Activated naive CD8-positive, alpha-beta T cell treated with anti-CD3 and anti-CD28 coated beads, Interleukin-2, amount 50 U/mL, for 24 hours (primary cell): ENCODE data around the gene PEPD.

Source experiments
- ATAC-seq: fragments of 150-1000 bp; cut with Tn5 transposase; one replicate; pipeline ENCODE4 v1.10.0; 2021
- DNase-seq: peaks from one replicate; pipeline ENCODE4 v3.0.0; 2021
- H3K27ac Mint-ChIP-seq: one replicate; pipeline ENCODE4 v1.8.0; 2021; ENCODE audit warnings: mild to moderate bottlenecking, mixed read lengths
- H3K27me3 Mint-ChIP-seq: one replicate; pipeline ENCODE4 v1.8.0; 2021; ENCODE audit warnings: mixed read lengths
- H3K36me3 Mint-ChIP-seq: one replicate; pipeline ENCODE4 v1.8.0; 2021; ENCODE audit warnings: low read depth, mixed read lengths
- H3K4me1 Mint-ChIP-seq: one replicate; pipeline ENCODE4 v1.8.0; 2021; ENCODE audit warnings: mixed read lengths
- H3K4me3 Mint-ChIP-seq: one replicate; pipeline ENCODE4 v1.8.0; 2021; ENCODE audit warnings: mild to moderate bottlenecking, moderate library complexity, mixed read lengths
- H3K9me3 Mint-ChIP-seq: one replicate; pipeline ENCODE4 v1.8.0; 2021; ENCODE audit warnings: mixed read lengths

The PEPD gene

GRCh38 chr19:33445442-33446329 is 75.9 kb downstream of the PEPD start:
- Mint-ChIP-seq H3K9me3 (no peaks in the 10 kb centered on the region), H3K27me3 (no peaks in the 10 kb centered on the region), H3K4me1 (no peaks in the 10 kb centered on the region), H3K36me3 (no peaks in the 10 kb centered on the region), H3K4me3 (no peak overlapping the region), H3K27ac (no peak overlapping the region)
- DNase-seq = no peak
- no peak for ATAC-seq

DNA sequence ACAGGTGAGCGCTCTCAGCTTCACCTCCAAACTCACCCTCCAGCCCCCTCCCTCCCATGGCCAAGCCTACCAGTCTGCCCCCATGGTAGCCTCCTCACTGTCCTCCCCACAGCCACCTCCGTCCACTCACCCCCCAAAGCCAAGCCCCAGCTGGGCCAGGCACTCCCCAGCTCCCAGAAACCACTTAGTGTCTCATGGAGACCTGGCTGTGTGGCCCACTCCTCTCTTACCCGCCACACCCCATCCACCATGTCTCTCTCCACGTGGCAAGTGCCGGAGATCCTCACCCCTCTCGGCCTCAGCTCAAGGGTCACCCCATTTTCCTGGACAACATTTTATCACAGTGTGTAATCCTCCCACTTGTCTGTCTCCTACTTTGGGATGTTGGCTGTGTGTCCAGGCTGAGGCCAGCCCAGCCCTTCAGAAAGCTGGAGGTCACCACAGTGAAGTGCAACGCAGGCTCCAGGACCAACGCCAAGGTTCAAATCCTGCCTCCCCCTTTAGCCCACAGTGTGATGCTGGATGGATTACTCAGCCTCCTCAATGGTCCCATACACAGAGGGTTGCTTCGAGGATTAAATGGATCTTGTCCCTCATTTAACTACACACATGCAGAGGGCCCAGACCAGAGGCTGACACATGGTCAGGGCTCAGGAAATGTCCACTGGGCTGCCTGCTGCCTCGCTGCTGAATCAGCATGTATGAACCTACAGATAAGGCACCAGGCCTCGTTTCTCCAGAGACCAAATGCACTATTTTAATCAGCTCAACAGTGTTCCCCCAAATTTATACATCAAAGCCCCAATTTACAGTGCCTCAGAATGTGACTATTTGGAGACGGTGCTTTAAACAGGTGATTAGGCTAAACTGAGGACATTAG is 76.8 kb downstream of the PEPD start:
- DNase-seq (no peak), ATAC-seq (no peak)
- Mint-ChIP-seq H3K27ac (no peak overlapping the region), H3K36me3 (no peaks in the 10 kb centered on the region), H3K4me1 (no peaks in the 10 kb centered on the region), H3K9me3 (no peaks in the 10 kb centered on the region), H3K4me3 (no peak overlapping the region), H3K27me3 (no peaks in the 10 kb centered on the region)

GRCh38 chr19:33443638-33444561 is 77.7 kb downstream of the PEPD start:
- no peak overlapping the region for H3K27ac Mint-ChIP-seq
- ATAC-seq = no peak

GRCh38 chr19:33442706-33443105 is 78.9 kb downstream of the PEPD start:
- Mint-ChIP-seq H3K36me3 (no peaks in the 10 kb centered on the region), H3K4me3 (no peak overlapping the region), H3K9me3 (no peaks in the 10 kb centered on the region), H3K27ac (no peak overlapping the region), H3K4me1 (no peaks in the 10 kb centered on the region), H3K27me3 (no peaks in the 10 kb centered on the region)
- DNase-seq = no peak
- ATAC-seq = no peak

More at GRCh38 chr19:33443638-33444561, 77.7 kb downstream of the PEPD start:
- Mint-ChIP-seq H3K4me3 (no peak overlapping the region), H3K27me3 (no peaks in the 10 kb centered on the region), H3K4me1 (no peaks in the 10 kb centered on the region), H3K36me3 (no peaks in the 10 kb centered on the region), H3K9me3 (no peaks in the 10 kb centered on the region)
- DNase-seq = no peak

- ATAC-seq (no peak), DNase-seq (no peak)
- H3K27ac Mint-ChIP-seq = no peak overlapping the region
- no peaks in the 10 kb centered on the region for H3K9me3 Mint-ChIP-seq
- no peaks in the 10 kb centered on the region for H3K4me1 Mint-ChIP-seq
- H3K27me3 Mint-ChIP-seq = no peaks in the 10 kb centered on the region
- H3K36me3 Mint-ChIP-seq = no peaks in the 10 kb centered on the region
- H3K4me3 Mint-ChIP-seq = no peak overlapping the region
Observed at GRCh38 chr19:33441828-33442227, 79.8 kb downstream of the PEPD start.

GRCh38 chr19:33441277-33441699 is 80.3 kb downstream of the PEPD start:
- Mint-ChIP-seq H3K27ac (no peak overlapping the region), H3K9me3 (no peaks in the 10 kb centered on the region), H3K4me3 (no peak overlapping the region)

GRCh38 chr19:33440682-33441081 is 80.9 kb downstream of the PEPD start:
- H3K4me1 Mint-ChIP-seq = no peaks in the 10 kb centered on the region
- no peaks in the 10 kb centered on the region for H3K36me3 Mint-ChIP-seq
- no peak for ATAC-seq
- H3K27ac Mint-ChIP-seq = no peak overlapping the region
- H3K9me3 Mint-ChIP-seq = no peaks in the 10 kb centered on the region
- DNase-seq = no peak
- H3K27me3 Mint-ChIP-seq = no peaks in the 10 kb centered on the region
- H3K4me3 Mint-ChIP-seq = no peak overlapping the region

More at GRCh38 chr19:33441277-33441699, 80.3 kb downstream of the PEPD start:
- Mint-ChIP-seq H3K36me3 (no peaks in the 10 kb centered on the region), H3K4me1 (no peaks in the 10 kb centered on the region), H3K27me3 (no peaks in the 10 kb centered on the region)
- DNase-seq (no peak), ATAC-seq (no peak)

GRCh38 chr19:33440241-33440640 is 81.3 kb downstream of the PEPD start:
- ATAC-seq (no peak), DNase-seq (no peak)
- no peaks in the 10 kb centered on the region for H3K4me1 Mint-ChIP-seq
- H3K9me3 Mint-ChIP-seq = no peaks in the 10 kb centered on the region
- H3K27me3 Mint-ChIP-seq = no peaks in the 10 kb centered on the region
- no peak overlapping the region for H3K27ac Mint-ChIP-seq
- H3K36me3 Mint-ChIP-seq = no peaks in the 10 kb centered on the region
- no peak overlapping the region for H3K4me3 Mint-ChIP-seq

DNA sequence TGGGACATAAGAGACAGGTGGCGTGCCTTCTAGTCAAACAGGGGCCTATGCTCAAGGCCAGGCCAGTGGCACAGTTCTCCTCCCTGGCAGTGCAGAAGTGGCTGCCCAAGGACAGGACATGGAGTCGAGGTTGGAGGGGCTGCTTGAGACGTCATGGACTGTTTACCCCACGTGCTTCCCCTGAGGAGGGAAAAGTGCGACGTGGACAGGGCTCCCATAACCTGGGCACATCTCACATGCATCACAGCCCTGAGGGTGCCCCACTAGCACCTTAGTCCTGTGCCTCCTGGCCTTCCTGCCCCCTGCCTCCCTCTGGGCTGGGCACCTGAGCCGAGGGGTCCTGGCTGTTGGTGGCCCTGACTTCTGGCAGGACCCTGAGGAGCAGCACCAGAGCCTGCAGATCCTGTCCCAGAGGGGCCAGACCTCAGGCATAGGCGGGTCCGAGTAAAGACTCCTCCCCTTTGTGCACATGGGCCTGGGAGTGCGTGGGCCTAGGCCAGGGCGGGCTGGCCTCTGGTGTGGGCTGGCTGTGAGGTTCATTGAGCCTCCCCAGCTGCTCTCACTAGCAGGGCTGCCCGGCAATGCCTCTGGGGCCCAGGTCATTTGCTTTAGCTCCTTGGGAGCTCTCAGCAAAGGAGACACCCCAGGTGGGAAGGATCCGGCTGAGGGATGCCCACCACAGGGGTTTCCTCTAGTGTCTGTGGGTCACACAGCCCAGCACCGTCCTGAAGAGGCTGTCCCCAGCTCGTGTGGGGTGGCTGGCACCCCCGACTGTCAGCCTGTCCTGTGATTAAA is 82.4 kb downstream of the PEPD start:
- no peaks in the 10 kb centered on the region for H3K4me1 Mint-ChIP-seq
- no peaks in the 10 kb centered on the region for H3K27me3 Mint-ChIP-seq
- H3K27ac Mint-ChIP-seq = no peak overlapping the region
- DNase-seq (no peak), ATAC-seq (no peak)
- no peaks in the 10 kb centered on the region for H3K36me3 Mint-ChIP-seq
- H3K4me3 Mint-ChIP-seq = no peak overlapping the region
- no peaks in the 10 kb centered on the region for H3K9me3 Mint-ChIP-seq

GRCh38 chr19:33437821-33438671 is 83.5 kb downstream of the PEPD start:
- Mint-ChIP-seq H3K27ac (no peak overlapping the region), H3K4me1 (no peaks in the 10 kb centered on the region), H3K27me3 (no peaks in the 10 kb centered on the region), H3K4me3 (no peak overlapping the region), H3K9me3 (no peaks in the 10 kb centered on the region), H3K36me3 (no peaks in the 10 kb centered on the region)
- no peak for DNase-seq
- ATAC-seq = no peak

DNA sequence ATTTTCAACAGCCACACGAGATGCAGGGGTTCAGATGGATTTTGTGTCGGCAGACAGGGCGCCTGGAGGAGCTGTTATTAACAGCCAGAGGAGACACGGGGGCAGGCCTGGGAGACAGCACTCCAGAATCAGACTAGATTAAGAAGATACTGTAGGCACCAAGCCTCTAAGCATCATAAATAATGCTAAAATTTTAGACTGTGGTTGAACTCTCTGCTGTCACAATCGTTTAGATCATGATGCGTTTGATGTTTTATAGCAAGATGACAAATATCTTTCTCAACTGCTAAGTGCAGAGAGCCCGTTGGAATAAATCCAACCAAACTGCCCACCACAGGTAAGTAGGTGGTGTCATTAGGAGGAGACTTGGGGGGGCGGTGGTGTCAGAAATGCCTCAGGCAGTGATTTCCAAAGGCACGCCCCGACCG is 84.2 kb downstream of the PEPD start:
- no peaks in the 10 kb centered on the region for H3K4me1 Mint-ChIP-seq
- no peak overlapping the region for H3K4me3 Mint-ChIP-seq
- DNase-seq (no peak), ATAC-seq (no peak)
- H3K27ac Mint-ChIP-seq = no peak overlapping the region
- H3K27me3 Mint-ChIP-seq = no peaks in the 10 kb centered on the region
- H3K9me3 Mint-ChIP-seq = no peaks in the 10 kb centered on the region
- no peaks in the 10 kb centered on the region for H3K36me3 Mint-ChIP-seq

DNA sequence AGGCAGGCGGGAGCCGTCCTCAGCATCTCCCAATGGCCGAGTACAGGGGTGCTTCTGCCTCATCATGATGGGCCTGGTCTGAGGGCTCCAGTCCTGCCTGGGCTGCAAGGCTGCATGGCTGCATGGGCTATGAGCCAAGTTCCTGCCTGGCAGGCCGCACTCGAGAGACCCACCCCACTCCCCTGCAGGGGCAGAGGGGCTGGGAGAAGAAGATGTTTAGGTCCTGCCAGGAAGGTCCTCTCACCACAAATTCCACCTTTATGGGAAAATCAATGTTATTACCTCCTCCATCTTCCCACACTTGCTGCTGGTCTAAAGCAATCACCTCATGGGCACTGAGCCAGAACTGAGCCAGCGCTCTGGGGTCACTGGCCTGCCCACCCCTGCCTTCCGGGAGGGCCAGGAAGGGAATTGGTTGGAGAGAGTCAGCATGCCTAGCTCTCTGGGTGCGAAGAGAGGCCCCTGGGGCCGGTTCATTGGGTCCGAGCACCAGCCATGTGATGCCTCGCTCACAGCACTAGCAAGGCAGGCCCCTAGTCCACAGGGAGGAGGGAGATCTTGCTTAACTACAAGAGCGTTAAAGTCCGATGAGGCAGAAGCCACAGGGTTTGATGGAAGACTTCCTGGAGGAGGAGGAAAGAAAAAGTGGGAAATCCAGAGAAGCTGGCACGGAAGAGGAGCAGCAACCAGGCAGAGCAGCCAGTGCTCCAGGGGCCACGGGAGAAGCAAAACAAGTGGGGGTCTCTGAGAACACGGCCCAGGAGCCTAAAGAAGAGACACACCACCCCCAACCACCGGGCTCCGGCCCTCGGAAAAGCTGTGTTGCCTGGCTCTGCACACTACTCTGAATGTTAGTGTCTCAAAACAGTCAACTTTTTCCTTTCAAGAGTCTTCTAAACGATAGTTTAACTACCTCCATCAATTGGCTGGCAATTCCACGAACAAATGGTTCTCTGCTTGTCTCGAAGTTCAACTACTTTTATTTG is 84.9 kb downstream of the PEPD start:
- Mint-ChIP-seq H3K36me3 (no peaks in the 10 kb centered on the region), H3K27ac (no peak overlapping the region), H3K9me3 (no peaks in the 10 kb centered on the region), H3K4me3 (no peak overlapping the region), H3K27me3 (no peaks in the 10 kb centered on the region), H3K4me1 (no peaks in the 10 kb centered on the region)
- ATAC-seq = no peak
- DNase-seq = no peak
